ENCODE measurements around the gene NCKIPSD.

- TF ChIP-seq CTCF (IDR thresholded peaks at IDR 0.05; ENCODE audit: poor library complexity): no peak
- TF ChIP-seq EZH2 (IDR thresholded peaks at IDR 0.05; ENCODE audit: borderline replicate concordance): no peak
Observed at GRCh38 chr3:48652923-48653715, 32.6 kb downstream of the NCKIPSD start.

All from hepatocyte (in vitro differentiated cells).